GM23338 (cell line): ENCODE data around the gene SH3RF2. TPM values are rescaled to one million over a fixed set of nuclear protein-coding genes. Genes with fewer than 3 reads are reported as not detected.

ENCODE experiments used
- ATAC-seq: fragments of 200-7000 bp; cut with Tn5 transposase; 3 replicates; pipeline ENCODE4 v1.9.1; 2020
- DNase-seq: peaks from one replicate; pipeline ENCODE4 v3.0.0-alpha.2; 2015; ENCODE audit warnings: low spot score
- H2AFZ ChIP-seq: fragments of 200-600 bp; sonication (generic); 2 replicates; pipeline ENCODE4 v1.8.0; 2016; ENCODE audit warnings: antibody characterized with exemption, mild to moderate bottlenecking, moderate library complexity
- H3F3A ChIP-seq: fragments of 200-600 bp; sonication (generic); replicated peaks from 2 replicates; pipeline ENCODE4 v1.8.0; 2017; ENCODE audit warnings: antibody characterized with exemption, mixed run types, low read depth
- H3K27ac ChIP-seq: fragments of 200-600 bp; sonication (generic); 2 replicates; pipeline ENCODE4 v1.6.1; 2016; ENCODE audit warnings: low read depth
- H3K27me3 ChIP-seq: fragments of 200-600 bp; sonication (generic); 2 replicates; pipeline ENCODE4 v1.8.0; 2016; ENCODE audit warnings: mild to moderate bottlenecking, mixed run types, moderate library complexity; ENCODE audit not compliant: insufficient read depth
- H3K36me3 ChIP-seq: fragments of 200-600 bp; sonication (generic); 2 replicates; pipeline ENCODE4 v1.8.0; 2016; ENCODE audit warnings: mild to moderate bottlenecking; ENCODE audit not compliant: insufficient read depth
- H3K4me1 ChIP-seq: fragments of 200-600 bp; sonication (generic); 2 replicates; pipeline ENCODE4 v1.8.0; 2016; ENCODE audit warnings: mild to moderate bottlenecking, moderate library complexity; ENCODE audit not compliant: insufficient read depth
- H3K4me2 ChIP-seq: fragments of 200-600 bp; sonication (generic); 2 replicates; pipeline ENCODE4 v1.7.1; 2017; ENCODE audit warnings: mixed run types
- H3K4me3 ChIP-seq: fragments of 200-600 bp; sonication (generic); 2 replicates; pipeline ENCODE4 v1.6.1; 2016; ENCODE audit warnings: mixed run types
- H3K79me2 ChIP-seq: fragments of 200-600 bp; sonication (generic); replicated peaks from 2 replicates; pipeline ENCODE4 v1.8.0; 2017; ENCODE audit warnings: mild to moderate bottlenecking; ENCODE audit not compliant: insufficient read depth
- H3K9me2 ChIP-seq: fragments of 200-600 bp; sonication (generic); 2 replicates; pipeline ENCODE4 v1.8.0; 2017; ENCODE audit not compliant: insufficient read depth
- H4K20me1 ChIP-seq: fragments of 200-600 bp; sonication (generic); replicated peaks from 2 replicates; pipeline ENCODE4 v1.8.0; 2017; ENCODE audit warnings: mild to moderate bottlenecking; ENCODE audit not compliant: insufficient read depth
- H3K27ac Mint-ChIP-seq: 2 replicates; pipeline ENCODE4 v1.8.0; 2020; ENCODE audit warnings: inconsistent platforms, mild to moderate bottlenecking, moderate library complexity, mixed read lengths
- H3K27me3 Mint-ChIP-seq: 3 replicates; pipeline ENCODE4 v1.8.0; 2022; ENCODE audit warnings: low read depth, mild to moderate bottlenecking, moderate library complexity, mixed read lengths, inconsistent platforms; ENCODE audit not compliant: insufficient read depth, poor library complexity
- H3K36me3 Mint-ChIP-seq: 3 replicates; pipeline ENCODE4 v1.8.0; 2021; ENCODE audit warnings: low read depth, mild to moderate bottlenecking, inconsistent platforms, moderate library complexity, mixed read lengths
- H3K4me1 Mint-ChIP-seq: 3 replicates; pipeline ENCODE4 v1.8.0; 2020; ENCODE audit warnings: mild to moderate bottlenecking, inconsistent platforms, mixed read lengths
- H3K4me3 Mint-ChIP-seq: 3 replicates; pipeline ENCODE4 v1.8.0; 2021; ENCODE audit warnings: moderate library complexity, mild to moderate bottlenecking, inconsistent platforms, mixed read lengths
- H3K9me3 Mint-ChIP-seq: 3 replicates; pipeline ENCODE4 v1.8.0; 2020; ENCODE audit warnings: moderate library complexity, mild to moderate bottlenecking, inconsistent platforms, mixed read lengths
- CTCF ChIP-seq, 2 experiments: fragments of 200-600 bp in 1 of 2; sonication (generic) in 1 of 2; conservative IDR thresholded peaks; 2 replicates each; pipeline versions ENCODE4 v1.5.1 to v1.6.1; 2016 to 2017; ENCODE audit warnings: antibody characterized with exemption in 2 of 2, low read depth in 2 of 2, mild to moderate bottlenecking in 2 of 2, moderate library complexity in 1 of 2
- ETS1 ChIP-seq: IDR thresholded peaks from 2 replicates; pipeline ENCODE4 v1.6.1; 2016; ENCODE audit warnings: antibody characterized with exemption
- EZH2 ChIP-seq: fragments of 200-600 bp; sonication (generic); IDR thresholded peaks from one replicate; pipeline ENCODE4 v1.8.0; 2017; ENCODE audit warnings: antibody characterized with exemption, mild to moderate bottlenecking, low read depth; ENCODE audit not compliant: unreplicated experiment
- EZH2phosphoT487 ChIP-seq: fragments of 200-600 bp; sonication (generic); IDR thresholded peaks from one replicate; pipeline ENCODE4 v1.8.1; 2018; ENCODE audit warnings: antibody characterized with exemption; ENCODE audit not compliant: unreplicated experiment
- JUNB ChIP-seq: IDR thresholded peaks from one replicate; pipeline ENCODE4 v1.6.1; 2016; ENCODE audit warnings: antibody characterized with exemption; ENCODE audit not compliant: unreplicated experiment
- POLR2AphosphoS5 ChIP-seq: IDR thresholded peaks from 2 replicates; pipeline ENCODE4 v1.6.1; 2016; ENCODE audit warnings: antibody characterized with exemption, low read depth
- REST ChIP-seq: IDR thresholded peaks from one replicate; pipeline ENCODE4 v1.6.1; 2018; ENCODE audit warnings: antibody characterized with exemption; ENCODE audit not compliant: unreplicated experiment
- STAT1 ChIP-seq: IDR thresholded peaks from one replicate; pipeline ENCODE4 v1.6.1; 2016; ENCODE audit warnings: antibody characterized with exemption; ENCODE audit not compliant: unreplicated experiment
- ZNF114 ChIP-seq: fragments of 250-450 bp; sonication (Bioruptor Pico); IDR thresholded peaks from 2 replicates; pipeline ENCODE4 v1.5.0; 2020; ENCODE audit warnings: mild to moderate bottlenecking, moderate library complexity
- ZNF462 ChIP-seq: fragments of 250-450 bp; sonication (Bioruptor Pico); IDR thresholded peaks from 2 replicates; pipeline ENCODE4 v1.5.0; 2020; ENCODE audit warnings: mild to moderate bottlenecking, moderate library complexity
- polyA plus RNA-seq: library from polyadenylated mRNA; unstranded; fragments of >200 nt; fragmentation: Nextera tagmentation; extraction: Ambion mirVana; gene quantifications from 2 replicates; pipeline ENCODE4 v1.2.1, GENCODE V29; 2016
- total RNA-seq: library from RNA; depleted of rRNA; stranded (reverse); fragments of >200 nt; shearing (Covaris generic); gene quantifications from 2 replicates; pipeline ENCODE4 v1.2.3, GENCODE V29; 2014

SH3RF2 gene
- total and polyA plus RNA-seq, 2 experiments from 2014 or later: 1.7 to 2.4 TPM

GRCh38 chr5:145978708-145979107 is 42.3 kb downstream of the SH3RF2 start (continued):
- TF ChIP-seq ETS1: no peak
- TF ChIP-seq STAT1: no peak
- TF ChIP-seq POLR2AphosphoS5: no peak
- no peak for TF ChIP-seq REST

- Mint-ChIP-seq H3K36me3 (no peaks in the 10 kb centered on the region), H3K9me3 (no peaks in the 10 kb centered on the region), H3K27ac (no peak overlapping the region), H3K4me1 (peaks cover 11% of the 10 kb centered on the region; the same call in 2 of the 3 replicates), H3K27me3 (no peaks in the 10 kb centered on the region), H3K4me3 (no peak overlapping the region)
- Histone ChIP-seq H3K4me1 (no peaks in the 10 kb centered on the region; the same call in 1 of the 2 replicates), H4K20me1 (no peaks in the 10 kb centered on the region), H3K79me2 (no peaks in the 10 kb centered on the region), H3K4me3 (no peak overlapping the region), H3K9me2 (no peaks in the 10 kb centered on the region; the same call in 1 of the 2 replicates), H3F3A (no peaks in the 10 kb centered on the region), H3K4me2 (no peak overlapping the region), H3K36me3 (no peaks in the 10 kb centered on the region), H3K27ac (no peak overlapping the region), H2AFZ (no peak overlapping the region), H3K27me3 (no peaks in the 10 kb centered on the region)
- DNase-seq: no peak
- no peak for ATAC-seq
- TF ChIP-seq ZNF114 (CRISPR knock-in tag) (no peak), EZH2 (no peak), JUNB (no peak), EZH2phosphoT487 (no peak), CTCF (conservative IDR thresholded peaks at IDR 0.05; ENCODE audit: low read depth in 2 of 2) (no peak), ZNF462 (CRISPR knock-in tag) (no peak)
Observed at GRCh38 chr5:145979270-145980223, 43.2 kb downstream of the SH3RF2 start.
